Lower leg skin (tissue), 3 donors: ENCODE data around the gene CMIP.

Experiments
- CTCF ChIP-seq, 3 donors: fragments of 450-650 bp; IDR thresholded peaks; one replicate each; pipeline ENCODE4 v1.5.1; 2016; ENCODE audit warnings: antibody characterized with exemption in 3 of 3, mild to moderate bottlenecking in 3 of 3, moderate library complexity in 2 of 3
- POLR2A ChIP-seq, 2 donors: fragments of 450-650 bp; IDR thresholded peaks; one replicate each; pipeline ENCODE4 v1.6.1; 2016 to 2017; ENCODE audit warnings: antibody characterized with exemption in 2 of 2, mild to moderate bottlenecking in 1 of 2, moderate library complexity in 1 of 2

- TF ChIP-seq CTCF (IDR thresholded peaks at IDR 0.05) = no peak
- TF ChIP-seq POLR2A (IDR thresholded peaks at IDR 0.05) = no peak
Observed at GRCh38 chr16:81756615-81757356, 312.2 kb downstream of the CMIP start.
